GM19397 (cell line): ENCODE results near the gene NEURL2.

Experiments used
- ATAC-seq: cut with Tn5 transposase; IDR thresholded peaks from one replicate; pipeline ENCODE4 v1.9.1; 2021; ENCODE audit warnings: mild to moderate bottlenecking, moderate library complexity; ENCODE audit not compliant: unreplicated experiment

Gene NEURL2

GRCh38 chr20:45920462-45921336 is 29.7 kb upstream of the NEURL2 start:
- ATAC-seq, result no peak

- ATAC-seq, result no peak
These were observed 28.8 kb upstream of the NEURL2 start for GRCh38 chr20:45919542-45920399.

GRCh38 chr20:45918779-45919537 is 27.9 kb upstream of the NEURL2 start:
- ATAC-seq, result no peak

DNA sequence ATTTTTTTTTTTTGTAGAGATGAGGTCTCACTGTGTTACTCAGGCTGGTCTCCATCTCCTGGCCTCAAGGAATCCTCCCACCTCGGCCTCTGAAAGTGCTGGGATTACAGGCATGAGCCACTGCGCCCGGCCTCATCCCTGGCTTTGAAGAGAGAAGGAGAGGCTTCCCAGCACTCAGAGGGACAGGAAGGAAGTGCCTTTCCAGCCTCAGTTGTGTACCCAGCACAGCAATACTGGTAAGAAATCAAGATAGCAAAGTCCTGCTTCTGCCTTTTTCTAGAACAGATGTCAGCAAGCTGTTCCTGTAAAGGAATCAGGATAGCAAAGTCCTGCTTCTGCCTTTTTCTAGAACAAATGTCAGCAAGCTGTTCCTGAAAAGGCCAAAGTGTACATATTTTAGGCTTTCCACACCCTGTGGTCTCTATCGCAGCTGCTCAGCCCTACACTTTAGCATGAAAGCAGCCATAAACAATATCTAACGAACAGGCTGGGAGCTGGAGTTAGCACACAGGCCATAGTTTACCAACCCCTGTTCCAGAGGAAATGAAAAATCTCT is 27.3 kb upstream of the NEURL2 start:
- no peak for ATAC-seq

GRCh38 chr20:45917790-45918141 is 26.8 kb upstream of the NEURL2 start:
- no peak for ATAC-seq

DNA sequence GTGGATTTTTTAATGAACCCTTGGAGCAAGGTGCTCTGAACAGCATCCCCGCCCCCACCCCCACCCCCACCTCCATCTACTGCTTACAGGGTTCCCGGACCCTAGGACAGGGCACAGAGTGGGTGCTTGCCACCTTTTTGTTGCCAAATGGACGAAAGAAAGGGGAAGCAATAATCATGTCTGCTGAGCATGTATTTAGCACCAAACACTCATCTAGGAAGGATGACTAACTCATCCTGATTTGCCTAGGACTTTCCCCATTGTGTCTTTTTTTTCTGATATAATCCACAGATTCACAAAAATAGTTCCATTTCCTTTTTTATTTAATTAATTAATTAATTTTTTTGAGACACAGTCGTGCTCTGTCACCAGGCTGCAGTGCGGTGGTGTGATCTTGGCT is 22.1 kb upstream of the NEURL2 start:
- ATAC-seq, result no peak

GRCh38 chr20:45912344-45912682 is 21.3 kb upstream of the NEURL2 start:
- ATAC-seq, result no peak

DNA sequence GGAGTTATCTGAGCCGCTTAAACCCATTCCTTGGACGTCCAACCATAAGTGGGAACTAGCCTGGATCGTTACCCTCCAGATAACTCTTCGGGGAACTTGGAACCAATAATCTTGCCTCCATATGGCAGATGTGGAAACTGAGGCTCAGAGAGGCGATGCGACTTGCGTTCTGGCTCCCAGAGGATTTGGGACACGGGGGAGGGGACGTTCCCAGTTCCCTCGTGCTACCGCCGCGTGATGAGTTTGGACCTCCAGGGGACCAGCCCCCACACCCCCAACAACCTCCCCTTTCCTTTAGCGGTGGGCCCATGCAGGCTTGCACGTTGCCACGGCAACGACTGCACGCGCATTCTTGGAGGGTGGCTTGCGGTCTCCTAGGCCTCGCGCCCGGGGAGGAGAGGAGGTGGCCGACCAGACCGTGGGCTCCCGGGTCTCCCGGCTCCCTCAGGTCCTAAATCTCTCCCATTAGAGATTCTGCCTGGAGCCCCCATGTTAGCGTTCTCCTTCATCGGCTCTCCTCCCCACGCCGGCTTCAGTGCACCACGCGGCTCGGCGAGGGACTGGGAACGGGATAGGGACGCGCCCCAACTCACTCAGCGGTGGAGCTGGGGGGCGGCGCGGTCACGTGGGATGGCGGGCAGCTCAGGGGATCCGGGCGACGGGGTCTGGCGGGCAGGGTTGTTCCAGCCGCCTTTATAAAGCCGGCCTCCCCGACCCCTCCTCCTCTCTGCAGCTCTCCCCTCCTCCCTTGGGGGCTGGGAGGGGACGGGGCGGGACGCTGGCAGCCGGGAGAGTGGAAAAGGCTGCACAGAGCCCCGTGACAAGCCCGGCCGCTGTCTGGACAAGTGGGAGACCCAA is 20.7 kb upstream of the NEURL2 start, which contains the start of gene PLTP:
Gene PLTP, minus strand, starts transcription at position 670 of the 858 bp plus-strand sequence. CDS start 703 bp downstream, outside the sequence.
- ATAC-seq, result no peak

DNA sequence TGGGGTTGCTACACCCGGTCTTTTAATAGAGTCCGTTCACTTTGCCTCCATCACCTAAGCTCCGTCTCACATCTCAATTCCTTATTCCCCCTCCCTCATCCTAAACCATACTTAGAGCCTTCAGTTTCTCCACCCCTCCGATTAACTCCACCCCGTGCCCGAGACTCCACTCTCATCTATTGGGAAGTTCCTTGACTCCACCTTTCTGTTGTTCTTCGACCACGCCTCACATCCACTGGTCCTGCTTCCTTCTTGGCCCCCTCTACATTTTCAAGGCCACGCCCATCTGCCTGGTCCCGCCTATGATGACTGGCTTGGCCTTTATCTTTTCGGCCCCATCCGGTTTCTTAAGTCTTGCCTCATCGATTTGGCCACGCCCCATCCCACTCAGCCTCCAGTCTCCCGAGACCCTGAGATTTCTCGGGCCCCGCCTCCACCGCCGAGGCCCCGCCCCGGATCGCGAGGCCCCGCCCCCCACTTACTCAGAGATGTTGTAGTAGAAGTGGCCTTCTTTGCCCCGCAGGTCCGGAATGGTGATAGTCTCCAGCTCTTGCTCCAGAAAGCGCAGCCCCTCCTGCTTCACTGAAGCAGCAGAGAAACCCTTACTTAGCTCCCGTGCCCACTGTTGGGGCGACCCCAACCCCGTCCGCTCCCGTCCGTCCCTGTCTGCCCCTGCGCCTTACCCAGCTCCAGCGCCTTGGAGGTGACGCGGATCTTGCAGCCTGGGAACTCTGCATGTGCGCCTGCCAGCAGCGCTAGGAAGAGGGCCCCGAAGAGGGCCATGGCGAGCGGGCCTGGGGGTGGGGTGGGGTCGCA is 19.9 kb upstream of the NEURL2 start:
- peak; percentile 84 for ATAC-seq

DNA sequence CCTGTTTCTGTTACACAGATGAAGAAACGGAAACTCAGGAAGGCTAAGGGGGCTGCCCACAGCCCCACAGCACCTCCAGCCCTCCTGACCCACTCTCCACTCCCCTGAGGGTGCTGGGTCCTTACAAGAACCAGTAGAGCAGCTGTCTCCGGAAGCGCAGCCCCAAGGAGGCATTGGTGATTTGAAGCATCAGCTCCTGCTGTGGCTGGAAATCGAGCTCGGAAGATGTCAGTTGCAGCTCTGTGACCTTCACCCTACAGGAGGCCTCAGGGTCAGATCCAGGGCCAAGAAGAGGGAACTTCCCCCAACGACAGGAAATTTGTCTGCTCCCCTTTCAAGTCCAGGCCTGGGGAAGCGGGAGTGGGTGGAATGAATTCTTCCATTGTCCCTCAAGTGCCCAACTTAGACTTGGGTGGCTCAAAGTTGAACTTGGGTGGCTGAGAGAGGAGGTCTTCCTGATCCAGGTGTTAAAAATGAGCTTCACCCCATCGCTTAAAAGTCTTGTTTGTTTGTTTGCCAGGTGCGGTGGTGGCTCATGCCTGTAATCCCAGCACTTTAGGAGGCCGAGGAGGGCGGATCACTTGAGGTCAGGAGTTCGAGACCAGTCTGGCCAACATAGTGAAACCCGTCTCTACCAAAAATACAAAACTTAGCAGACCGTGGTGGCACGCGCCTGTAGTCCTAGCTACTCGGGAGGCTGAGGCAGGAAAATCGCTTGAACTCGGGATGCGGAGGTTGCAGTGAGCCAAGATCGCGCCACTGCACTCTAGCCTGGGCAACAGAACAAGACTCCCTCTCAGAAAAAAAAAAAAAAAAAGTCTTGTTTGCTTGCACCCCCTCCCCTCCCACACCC is 19.0 kb upstream of the NEURL2 start:
- ATAC-seq, result no peak

DNA sequence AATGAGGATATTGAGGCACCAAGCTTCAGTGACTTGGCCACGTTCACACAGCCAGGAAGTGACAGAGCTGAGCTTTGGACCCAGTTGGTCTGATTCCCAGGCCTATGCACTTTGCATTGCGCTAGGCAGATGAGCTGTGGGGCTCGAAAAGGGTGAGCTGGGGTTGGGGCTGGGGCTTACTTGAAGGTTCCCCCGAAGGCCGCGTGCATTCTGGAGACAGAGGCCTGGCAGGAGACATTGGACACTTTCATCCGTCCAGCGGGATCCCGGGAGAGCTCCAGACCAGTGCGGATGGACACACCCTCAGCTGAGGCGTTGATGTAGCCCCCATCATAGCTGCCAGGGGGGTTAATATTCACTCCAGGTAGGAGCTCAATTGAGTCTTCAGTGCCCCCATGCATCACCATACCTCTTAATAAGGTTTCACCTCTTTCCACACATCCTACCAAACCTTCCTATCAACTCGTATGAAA is 18.4 kb upstream of the NEURL2 start:
- ATAC-seq, result no peak

GRCh38 chr20:45908084-45908483 is 17.1 kb upstream of the NEURL2 start:
- ATAC-seq, result no peak

DNA sequence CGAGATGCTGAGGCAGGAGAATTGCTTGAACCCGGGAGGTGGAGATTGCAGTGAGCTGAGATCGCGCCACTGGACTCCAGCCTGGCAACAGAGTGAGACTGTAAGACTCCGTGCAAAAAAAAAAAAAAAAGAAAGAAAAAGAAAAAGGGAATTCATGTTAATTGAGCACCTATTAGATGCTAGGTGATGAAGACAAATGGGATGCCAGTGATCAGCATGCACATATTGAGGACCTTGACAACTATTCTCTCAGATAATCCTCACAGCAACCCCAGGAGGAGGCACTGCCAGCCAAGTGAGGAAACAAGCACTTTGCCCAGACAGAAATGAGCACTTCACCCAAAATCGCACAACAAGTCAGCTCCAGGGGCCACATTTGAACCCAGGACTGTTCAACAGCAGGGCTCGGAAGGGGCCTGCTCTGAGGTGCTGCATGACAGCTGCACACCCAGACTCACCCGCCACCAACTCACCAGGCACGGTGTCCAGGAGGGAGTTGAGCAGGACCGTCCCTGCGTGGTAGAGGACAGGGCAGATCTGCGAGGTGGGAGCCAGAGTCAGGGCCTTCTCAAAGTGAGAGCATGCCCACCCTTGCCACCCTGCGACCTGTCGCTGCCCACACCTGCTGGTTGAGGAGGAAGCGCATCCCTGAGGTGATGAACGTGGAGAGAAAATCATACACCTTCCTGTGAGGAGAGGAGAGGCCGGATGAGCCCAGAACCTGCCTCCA is 16.4 kb upstream of the NEURL2 start:
- ATAC-seq, result no peak

GRCh38 chr20:45905505-45906079 is 14.6 kb upstream of the NEURL2 start:
- ATAC-seq, result no peak

DNA sequence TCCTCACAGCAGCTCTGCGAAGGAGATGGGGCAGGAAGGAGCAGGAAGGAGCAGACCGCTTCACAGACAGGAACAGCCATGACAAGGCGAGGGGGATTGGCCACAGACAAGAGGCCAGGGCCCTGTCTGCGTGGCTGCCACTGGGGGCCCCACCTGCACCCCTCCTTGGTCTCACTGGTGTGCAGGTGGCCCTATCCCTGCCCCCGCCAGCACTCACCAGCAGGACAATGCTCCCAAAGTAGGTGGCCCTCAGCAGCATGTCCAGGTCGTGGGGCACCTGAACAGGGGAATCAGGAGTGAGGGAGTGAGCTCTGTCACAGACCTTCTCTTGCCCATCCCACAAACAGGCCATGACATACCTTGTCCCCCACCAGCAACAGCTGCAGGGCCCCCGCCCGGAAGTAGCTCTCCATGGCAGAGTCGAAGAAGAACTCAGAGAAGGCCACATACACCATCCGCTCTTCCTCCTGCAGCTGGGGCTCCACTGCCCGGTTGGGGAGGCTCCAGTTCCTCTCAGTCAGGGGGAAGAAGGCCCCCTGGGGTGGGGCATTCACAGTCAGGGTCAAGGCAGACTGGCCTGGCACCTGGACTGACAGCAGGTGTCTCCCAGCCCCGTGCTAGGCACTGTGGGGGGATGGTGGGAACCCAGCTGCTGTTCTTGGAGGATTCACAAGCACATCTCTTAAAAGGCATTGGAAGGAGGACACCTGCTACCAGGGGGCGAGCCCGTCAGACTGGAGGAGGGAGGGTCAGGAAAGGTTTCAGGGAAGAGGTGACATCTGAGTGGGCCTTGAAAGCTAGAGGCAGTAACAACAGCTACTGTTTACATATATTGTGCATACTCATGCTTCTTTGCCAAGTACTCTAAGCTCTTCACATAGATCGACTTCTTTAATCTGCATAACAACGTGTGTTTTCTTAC is 13.8 kb upstream of the NEURL2 start:
- ATAC-seq, result no peak

DNA sequence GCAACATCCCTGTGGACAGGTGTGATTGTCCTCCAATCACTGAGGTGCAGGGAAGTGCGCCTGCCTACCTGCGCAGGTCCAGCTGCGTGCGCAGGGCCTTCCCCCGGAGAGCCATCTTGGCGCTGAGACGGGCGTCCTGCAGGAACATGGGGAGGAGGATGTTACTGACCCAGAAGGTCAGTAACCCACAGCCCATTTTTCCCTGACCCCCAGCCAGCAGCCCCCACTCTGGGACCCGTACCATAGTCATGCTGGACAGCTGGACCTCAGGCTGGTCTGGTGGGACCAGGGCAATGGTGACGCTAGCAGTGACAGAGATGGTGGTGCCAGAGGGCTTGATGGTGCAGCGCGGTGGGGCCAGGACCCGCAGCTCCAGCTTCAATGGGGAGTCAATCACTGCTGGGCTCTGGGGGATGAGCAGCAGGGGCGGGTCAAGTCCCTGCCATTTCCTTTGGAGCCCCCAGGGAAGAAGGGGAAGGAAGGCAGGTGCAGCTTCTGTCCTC is 11.2 kb upstream of the NEURL2 start:
- ATAC-seq, result no peak
